Astrocyte of the cerebellum (primary cell): ENCODE data around the gene SORCS2.

Experiments
- DNase-seq: peaks from one replicate; pipeline ENCODE4 v3.0.0-alpha.2; 2011; ENCODE audit warnings: low read depth
- H3K4me3 ChIP-seq: 2 replicates; pipeline ENCODE4 v1.5.1; 2011; ENCODE audit warnings: mild to moderate bottlenecking, low read depth, low read length, moderate library complexity
- in situ Hi-C: cut with HindIII; loops from 2 replicates; pipeline ENCODE4 v1.10.0; 2017; ENCODE audit warnings: low sequenced_read_pairs
- TF ChIP-seq, protein P1 (sequence below): IDR thresholded peaks from 2 replicates; pipeline ENCODE4 v1.5.1; 2012; ENCODE audit warnings: low read length, low read depth, moderate library complexity, mild to moderate bottlenecking; ENCODE audit errors: missing control alignments

SORCS2 gene

DNA sequence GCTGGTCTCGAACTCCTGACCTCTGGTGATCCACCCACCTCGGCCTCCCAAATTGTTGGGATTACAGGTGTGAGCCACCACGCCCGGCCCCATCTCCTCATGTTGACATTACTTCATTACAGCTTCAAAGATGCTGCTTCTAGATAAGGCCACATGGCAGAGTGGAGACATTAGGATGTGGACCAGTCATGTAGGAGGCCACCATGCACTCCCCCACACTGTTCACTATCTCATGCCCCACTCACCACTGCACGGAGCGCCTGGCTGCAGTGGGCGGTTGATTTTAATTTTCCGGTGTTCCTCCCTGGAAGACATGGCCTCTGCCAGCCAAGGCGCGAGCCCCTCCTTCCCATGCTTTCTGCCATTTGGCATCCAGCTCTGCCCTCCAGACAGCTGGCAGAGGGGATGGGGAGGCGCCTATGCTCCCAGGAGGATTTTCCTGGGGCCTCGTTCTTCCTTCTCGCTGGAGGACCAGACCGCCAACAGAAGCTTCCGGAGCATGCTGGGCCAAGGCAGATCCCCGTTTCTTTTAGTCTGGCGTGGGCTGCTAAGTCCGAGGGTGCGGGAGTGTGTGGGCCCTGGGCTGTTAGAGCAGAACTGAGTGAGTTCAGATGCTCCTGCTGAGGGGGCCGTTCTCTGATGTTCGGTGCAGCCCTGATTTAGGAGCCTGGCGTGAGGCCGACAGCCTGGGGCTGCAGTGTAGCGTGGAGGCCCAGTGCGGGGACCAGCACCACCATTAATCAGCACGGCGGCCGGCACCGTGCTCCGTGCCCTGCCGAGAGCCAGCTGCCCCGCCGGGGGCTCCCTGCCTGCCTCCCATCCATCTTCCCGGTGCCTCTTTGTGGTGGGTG is 93.1 kb downstream of the SORCS2 start:
- in situ Hi-C loops = loop anchor here (5.0 kb wide), 1 partner anchor 63 kb away; no protein-coding TSS in a partner anchor
- DNase-seq = no peak
- H3K4me3 ChIP-seq = no peak overlapping the region
- TF ChIP-seq, protein P1, sequence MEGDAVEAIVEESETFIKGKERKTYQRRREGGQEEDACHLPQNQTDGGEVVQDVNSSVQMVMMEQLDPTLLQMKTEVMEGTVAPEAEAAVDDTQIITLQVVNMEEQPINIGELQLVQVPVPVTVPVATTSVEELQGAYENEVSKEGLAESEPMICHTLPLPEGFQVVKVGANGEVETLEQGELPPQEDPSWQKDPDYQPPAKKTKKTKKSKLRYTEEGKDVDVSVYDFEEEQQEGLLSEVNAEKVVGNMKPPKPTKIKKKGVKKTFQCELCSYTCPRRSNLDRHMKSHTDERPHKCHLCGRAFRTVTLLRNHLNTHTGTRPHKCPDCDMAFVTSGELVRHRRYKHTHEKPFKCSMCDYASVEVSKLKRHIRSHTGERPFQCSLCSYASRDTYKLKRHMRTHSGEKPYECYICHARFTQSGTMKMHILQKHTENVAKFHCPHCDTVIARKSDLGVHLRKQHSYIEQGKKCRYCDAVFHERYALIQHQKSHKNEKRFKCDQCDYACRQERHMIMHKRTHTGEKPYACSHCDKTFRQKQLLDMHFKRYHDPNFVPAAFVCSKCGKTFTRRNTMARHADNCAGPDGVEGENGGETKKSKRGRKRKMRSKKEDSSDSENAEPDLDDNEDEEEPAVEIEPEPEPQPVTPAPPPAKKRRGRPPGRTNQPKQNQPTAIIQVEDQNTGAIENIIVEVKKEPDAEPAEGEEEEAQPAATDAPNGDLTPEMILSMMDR = no peak

DNA sequence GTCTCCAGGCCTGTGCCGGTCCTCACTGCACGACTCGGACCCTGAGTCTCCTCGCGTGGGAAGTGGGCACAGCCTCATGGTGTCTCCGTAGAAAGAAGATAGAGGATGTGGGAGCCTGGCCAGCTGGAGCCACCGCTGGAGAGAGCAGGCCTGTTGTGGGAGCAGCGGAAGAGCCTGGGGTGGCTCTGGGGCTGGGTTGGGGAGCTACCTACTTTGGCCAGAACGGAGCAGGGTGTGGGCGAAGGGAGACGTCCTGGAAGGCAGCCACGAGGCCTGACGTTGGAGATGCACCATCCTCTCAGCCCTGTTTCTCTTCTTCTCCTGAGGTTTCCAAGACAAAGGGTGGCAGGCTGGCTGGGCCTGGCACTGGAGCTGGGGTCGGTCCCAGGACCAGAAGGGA is 93.8 kb downstream of the SORCS2 start:
- DNase-seq = no peak
- no peak overlapping the region for H3K4me3 ChIP-seq
- in situ Hi-C loops = loop anchor here (5.0 kb wide), 1 partner anchor 64 kb away; no protein-coding TSS in a partner anchor
- TF ChIP-seq, protein P1 = no peak

DNA sequence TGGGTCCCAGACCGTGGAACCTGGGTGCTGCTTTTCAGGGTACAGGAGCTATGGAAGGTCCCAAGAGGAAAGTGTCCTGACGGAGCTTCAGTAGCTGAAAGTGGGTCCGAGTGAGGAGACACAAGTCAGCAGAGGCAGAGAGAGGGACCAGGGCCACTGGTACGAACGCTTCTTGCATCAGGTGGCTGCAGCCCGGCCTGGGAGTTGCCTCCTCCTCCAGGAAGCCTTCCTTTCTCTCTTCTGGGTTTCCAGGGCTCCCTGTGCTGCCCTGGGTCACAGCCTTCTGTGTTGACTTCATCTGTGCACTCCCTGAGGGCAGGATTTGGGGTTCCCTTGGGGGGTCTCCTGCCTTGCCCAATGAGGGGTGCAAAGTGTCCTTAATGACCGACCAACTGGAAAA is 94.5 kb downstream of the SORCS2 start:
- no peak overlapping the region for H3K4me3 ChIP-seq
- DNase-seq = no peak
- TF ChIP-seq, protein P1 = no peak
- in situ Hi-C loops = loop anchor here (5.0 kb wide), 1 partner anchor 64 kb away; no protein-coding TSS in a partner anchor

DNA sequence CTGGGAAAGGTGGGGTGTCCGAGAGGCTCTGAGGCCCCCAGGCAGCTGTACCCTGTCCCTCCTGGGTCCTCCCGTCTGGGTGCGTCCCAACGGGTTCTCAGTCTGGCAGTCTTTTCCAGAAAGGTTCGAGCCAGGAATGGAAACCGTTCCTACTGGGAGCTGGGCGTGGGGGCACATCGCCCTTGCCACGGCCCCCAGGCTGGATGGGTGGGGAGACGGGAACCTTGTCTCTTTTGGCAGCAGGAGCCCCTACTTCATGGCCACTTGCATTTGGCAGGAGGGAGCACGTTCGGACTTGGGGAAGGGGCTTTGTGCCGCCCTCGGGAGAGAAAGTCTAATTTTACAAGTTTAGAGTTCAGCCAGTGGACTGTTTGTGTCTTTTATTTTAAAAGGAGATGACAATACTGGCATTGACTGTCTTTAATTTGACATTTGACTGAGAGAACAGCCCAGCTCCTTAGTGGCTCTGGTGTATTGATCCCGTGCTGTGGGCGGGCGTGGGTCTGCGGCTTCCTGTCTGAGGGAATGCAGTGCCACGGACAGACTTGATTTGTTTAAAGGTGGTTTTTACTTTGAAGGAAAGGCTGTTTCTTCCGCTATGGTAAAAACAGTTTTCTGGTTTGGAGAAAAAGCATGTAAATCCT is 95.1 kb downstream of the SORCS2 start:
- H3K4me3 ChIP-seq = no peak overlapping the region
- TF ChIP-seq, protein P1 = no peak
- DNase-seq = no peak
- in situ Hi-C loops = loop anchor here (5.0 kb wide), 1 partner anchor 65 kb away; no protein-coding TSS in a partner anchor

DNA sequence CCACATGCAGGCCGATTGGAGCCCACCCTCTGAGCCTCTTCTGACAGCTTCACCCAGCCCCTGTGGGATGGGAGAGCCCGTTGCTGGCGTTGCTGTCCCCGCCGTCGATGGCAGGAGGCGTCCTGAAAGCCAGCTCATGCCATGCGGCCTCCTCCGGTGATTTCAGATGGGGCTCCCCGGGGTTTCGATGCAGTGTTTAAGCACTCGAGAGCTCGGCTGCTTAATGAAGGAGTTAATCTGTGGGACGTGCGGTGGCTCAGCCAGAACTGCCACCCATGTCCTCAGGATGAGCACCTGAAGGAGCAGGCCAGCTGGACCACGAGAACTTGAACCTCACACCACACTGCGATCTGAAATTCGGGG is 95.6 kb downstream of the SORCS2 start:
- in situ Hi-C loops = loop anchor here (5.0 kb wide), 1 partner anchor 66 kb away; no protein-coding TSS in a partner anchor
- DNase-seq = no peak

More for the DNA sequence above, 95.6 kb downstream of the SORCS2 start:
- H3K4me3 ChIP-seq = no peak overlapping the region
- TF ChIP-seq, protein P1 = no peak
